Activated CD8-positive, alpha-beta T cell treated with anti-CD3 and anti-CD28 coated beads for 36 hours (primary cell): ENCODE data around the gene SSBP1. TPM values are rescaled to one million over a fixed set of nuclear protein-coding genes. Genes with fewer than 3 reads are reported as not detected.

Experiments used
- ATAC-seq: fragments of 200-7000 bp; cut with Tn5 transposase; one replicate; pipeline ENCODE4 v1.10.0; 2021; ENCODE audit warnings: mild to moderate bottlenecking, moderate library complexity
- CTCF ChIA-PET: fragments of 350-600 bp; sonication (Branson Sonifier 250); formaldehyde crosslinking; loops from one replicate; lab custom pipeline; 2021; ENCODE audit warnings: antibody characterized with exemption; lab: Charles Lee
- POLR2A ChIA-PET: fragments of 350-600 bp; sonication (Branson Sonifier 250); formaldehyde crosslinking; loops from one replicate; lab custom pipeline; 2021; ENCODE audit warnings: antibody characterized with exemption; lab: Charles Lee
- DNase-seq: peaks from one replicate; pipeline ENCODE4 v3.0.0-alpha.2; 2020
- H3K27ac Mint-ChIP-seq: one replicate; pipeline ENCODE4 v1.8.0; 2021; ENCODE audit warnings: mild to moderate bottlenecking, mixed read lengths
- H3K27me3 Mint-ChIP-seq: one replicate; pipeline ENCODE4 v1.8.0; 2021; ENCODE audit warnings: mixed read lengths
- H3K36me3 Mint-ChIP-seq: one replicate; pipeline ENCODE4 v1.8.0; 2021; ENCODE audit warnings: low read depth, mixed read lengths
- H3K4me1 Mint-ChIP-seq: one replicate; pipeline ENCODE4 v1.8.0; 2021; ENCODE audit warnings: low read depth, mixed read lengths
- H3K4me3 Mint-ChIP-seq: one replicate; pipeline ENCODE4 v1.8.0; 2021; ENCODE audit warnings: mild to moderate bottlenecking, moderate library complexity, mixed read lengths
- H3K9me3 Mint-ChIP-seq: one replicate; pipeline ENCODE4 v1.8.0; 2021; ENCODE audit warnings: mixed read lengths
- intact Hi-C: fragments of 100-400 bp; cut with micrococcal nuclease; formaldehyde crosslinking; loops from one replicate; pipeline ENCODE4 v1.10.0; 2022
- total RNA-seq, 2 experiments: library from RNA; stranded (reverse); gene quantifications; one replicate each; pipeline ENCODE4 v1.2.3, GENCODE V29; 2021
- TF ChIP-seq, protein P1 (sequence below): fragments of 200-600 bp; IDR thresholded peaks from one replicate; pipeline ENCODE4 v1.8.0; 2022; ENCODE audit warnings: antibody characterized with exemption, mild to moderate bottlenecking

SSBP1 gene
- total RNA-seq, 2 experiments from 2014 or later: 247 to 249 TPM

DNA sequence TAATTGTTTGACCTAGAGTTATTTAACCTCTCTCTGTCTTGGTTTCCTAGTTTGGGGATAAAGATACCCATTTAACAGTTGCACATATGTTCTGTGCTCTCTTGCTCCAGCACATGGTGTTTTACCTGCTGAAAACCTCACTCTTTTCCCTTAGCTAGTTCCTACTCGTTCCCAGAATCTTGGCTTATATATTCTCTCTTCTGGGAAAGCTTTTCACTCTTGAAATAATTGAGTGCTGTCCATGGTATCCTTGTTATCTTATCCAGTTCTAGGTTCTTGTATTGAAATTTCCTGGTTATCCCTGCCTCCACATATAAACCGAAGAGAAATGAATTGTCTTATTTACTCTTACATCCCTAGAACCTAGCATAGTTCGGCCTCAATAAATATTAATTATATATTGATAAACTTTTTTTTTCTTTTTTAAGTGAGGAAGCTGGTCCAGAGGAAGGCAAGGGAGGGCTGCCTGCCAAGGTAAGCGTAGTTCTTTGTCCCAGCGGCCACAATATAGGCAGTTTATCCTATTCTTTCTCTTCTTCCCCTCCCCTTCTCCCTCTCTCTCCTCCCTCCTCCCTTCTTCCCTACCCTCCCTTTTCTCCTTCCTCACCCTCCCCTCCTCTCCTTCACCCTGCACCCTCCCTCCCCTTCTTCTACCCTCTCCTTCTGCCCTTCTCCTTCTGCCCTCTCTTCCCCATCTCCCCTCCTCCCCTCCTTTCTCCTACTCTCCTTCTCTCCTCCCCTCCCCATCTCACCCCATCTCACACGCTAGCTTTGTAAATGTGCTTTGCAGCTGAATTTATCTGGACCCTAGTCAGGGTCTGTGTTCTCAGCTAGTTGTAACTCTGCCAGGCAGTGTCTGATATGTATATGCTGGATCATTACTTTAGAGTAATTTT, 22.1 kb upstream of the SSBP1 start:
- Mint-ChIP-seq H3K36me3 (no peaks in the 10 kb centered on the region), H3K27me3 (no peaks in the 10 kb centered on the region), H3K27ac (no peak overlapping the region), H3K4me3 (no peak overlapping the region), H3K4me1 (peaks cover 3% of the 10 kb centered on the region), H3K9me3 (no peaks in the 10 kb centered on the region)
- intact Hi-C loops: no loop called here
- POLR2A ChIA-PET: interaction anchor here (1.0 to 1.6 kb wide), 2 partner anchors 10 to 22 kb away, joined by 3 to 4 read pairs; partner anchors contain the start of gene SSBP1
- ATAC-seq (no peak), DNase-seq (no peak)
- CTCF ChIA-PET: interaction anchor here (1.0 to 2.5 kb wide), 7 partner anchors 10 to 183 kb away, joined by 3 to 10 read pairs (median 4); partner anchors contain the start of gene SSBP1
- TF ChIP-seq, protein P1, sequence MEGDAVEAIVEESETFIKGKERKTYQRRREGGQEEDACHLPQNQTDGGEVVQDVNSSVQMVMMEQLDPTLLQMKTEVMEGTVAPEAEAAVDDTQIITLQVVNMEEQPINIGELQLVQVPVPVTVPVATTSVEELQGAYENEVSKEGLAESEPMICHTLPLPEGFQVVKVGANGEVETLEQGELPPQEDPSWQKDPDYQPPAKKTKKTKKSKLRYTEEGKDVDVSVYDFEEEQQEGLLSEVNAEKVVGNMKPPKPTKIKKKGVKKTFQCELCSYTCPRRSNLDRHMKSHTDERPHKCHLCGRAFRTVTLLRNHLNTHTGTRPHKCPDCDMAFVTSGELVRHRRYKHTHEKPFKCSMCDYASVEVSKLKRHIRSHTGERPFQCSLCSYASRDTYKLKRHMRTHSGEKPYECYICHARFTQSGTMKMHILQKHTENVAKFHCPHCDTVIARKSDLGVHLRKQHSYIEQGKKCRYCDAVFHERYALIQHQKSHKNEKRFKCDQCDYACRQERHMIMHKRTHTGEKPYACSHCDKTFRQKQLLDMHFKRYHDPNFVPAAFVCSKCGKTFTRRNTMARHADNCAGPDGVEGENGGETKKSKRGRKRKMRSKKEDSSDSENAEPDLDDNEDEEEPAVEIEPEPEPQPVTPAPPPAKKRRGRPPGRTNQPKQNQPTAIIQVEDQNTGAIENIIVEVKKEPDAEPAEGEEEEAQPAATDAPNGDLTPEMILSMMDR: no peak

DNA sequence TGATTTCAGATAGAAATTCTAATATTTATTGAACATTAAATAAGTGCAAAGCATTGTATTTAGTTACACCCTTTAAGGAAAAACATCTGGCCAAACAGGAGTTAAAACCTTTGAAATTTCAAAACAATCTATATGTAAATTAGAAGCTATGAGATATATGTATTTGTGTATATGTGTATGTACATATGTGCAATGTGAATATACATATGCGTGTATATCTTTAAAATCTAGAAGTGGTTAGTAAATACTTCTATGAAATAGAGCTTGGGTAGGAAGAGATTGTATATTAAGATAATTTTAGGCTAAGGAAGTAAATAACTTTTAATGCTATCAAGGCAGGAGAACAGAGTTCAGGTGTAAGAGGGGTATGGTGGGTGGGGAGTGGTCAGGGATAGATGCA, 20.7 kb upstream of the SSBP1 start:
- ChIA-PET POLR2A (no interaction called here), CTCF (interaction anchor here (1.1 to 1.5 kb wide), 3 partner anchors 21 to 184 kb away, joined by 3 to 6 read pairs (median 5); partner anchors contain the start of gene SSBP1)
- TF ChIP-seq, protein P1: no peak
- Mint-ChIP-seq H3K4me1 (no peaks in the 10 kb centered on the region), H3K27me3 (no peaks in the 10 kb centered on the region), H3K36me3 (no peaks in the 10 kb centered on the region), H3K27ac (no peak overlapping the region), H3K4me3 (no peak overlapping the region), H3K9me3 (no peaks in the 10 kb centered on the region)
- no peak for DNase-seq
- no peak for ATAC-seq
- intact Hi-C loops: no loop called here

DNA sequence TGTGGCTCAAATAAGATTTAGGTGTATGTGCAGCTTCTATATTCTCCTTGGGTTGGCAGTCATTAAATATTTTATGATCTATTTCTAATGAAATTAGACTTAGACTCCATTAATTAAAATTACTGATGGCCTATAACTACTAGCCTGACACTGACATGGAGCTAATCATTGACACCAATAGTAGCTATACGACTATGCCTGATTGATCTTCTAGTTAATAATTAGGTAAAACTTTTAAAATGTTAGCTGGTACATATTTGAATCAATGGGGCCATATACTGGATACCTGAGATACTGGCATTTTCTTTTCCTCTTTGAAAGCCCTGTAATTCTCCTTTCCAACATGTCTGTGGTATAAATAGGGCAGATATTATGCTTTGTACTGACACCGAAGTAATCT, 15.6 kb upstream of the SSBP1 start:
- CTCF ChIA-PET: interaction anchor here (1.9 to 5.5 kb wide), 2 partner anchors 11 to 15 kb away, joined by 7 to 35 read pairs; partner anchors contain the start of gene SSBP1
- POLR2A ChIA-PET: interaction anchor here (1.8 kb wide), 1 partner anchor 15 kb away, joined by 8 read pairs; the partner anchor contains the start of gene SSBP1
- no peaks in the 10 kb centered on the region for H3K9me3 Mint-ChIP-seq
- H3K27ac Mint-ChIP-seq: no peak overlapping the region
- H3K4me1 Mint-ChIP-seq: no peaks in the 10 kb centered on the region
- no peaks in the 10 kb centered on the region for H3K27me3 Mint-ChIP-seq
- intact Hi-C loops: no loop called here
- ATAC-seq: no peak
- no peak for DNase-seq
- TF ChIP-seq, protein P1: no peak
- no peaks in the 10 kb centered on the region for H3K36me3 Mint-ChIP-seq
- H3K4me3 Mint-ChIP-seq: no peak overlapping the region

DNA sequence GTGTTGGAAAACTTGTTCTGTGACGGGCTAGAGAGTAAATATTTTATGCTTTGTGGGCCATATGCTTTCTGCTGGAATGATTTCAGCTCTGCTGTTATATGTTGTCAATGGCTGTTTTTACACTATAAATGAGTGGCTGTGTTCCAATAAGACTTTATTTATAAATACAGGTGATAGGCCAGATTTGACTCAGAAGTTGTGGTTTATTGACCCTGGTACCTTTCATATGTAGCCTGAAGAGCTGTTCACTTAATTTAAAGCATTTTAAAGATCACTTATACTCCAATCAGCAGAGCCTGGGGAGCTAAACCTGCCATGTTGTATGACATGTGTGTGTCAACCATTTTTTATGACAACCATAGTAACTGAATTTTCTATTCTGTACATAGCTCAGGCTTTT, 9.1 kb upstream of the SSBP1 start:
- TF ChIP-seq, protein P1: no peak
- ATAC-seq (no peak), DNase-seq (no peak)
- Mint-ChIP-seq H3K27ac (no peak overlapping the region), H3K4me3 (no peak overlapping the region), H3K9me3 (no peaks in the 10 kb centered on the region), H3K36me3 (no peaks in the 10 kb centered on the region), H3K27me3 (no peaks in the 10 kb centered on the region), H3K4me1 (peaks cover 2% of the 10 kb centered on the region)
- intact Hi-C loops: no loop called here
- ChIA-PET CTCF (interaction anchor here (1.0 to 3.8 kb wide), 2 partner anchors 9 to 13 kb away, joined by 3 to 17 read pairs; partner anchors contain the start of gene SSBP1), POLR2A (no interaction called here)
